Prostate gland (tissue), 2 donors: ENCODE results near the gene TRMT1.

Experiments
- POLR2A ChIP-seq: fragments of 450-650 bp; IDR thresholded peaks from one replicate; pipeline ENCODE4 v1.6.1; 2016; ENCODE audit warnings: antibody characterized with exemption, mild to moderate bottlenecking
- POLR2AphosphoS5 ChIP-seq: sonication (generic); formaldehyde crosslinking; IDR thresholded peaks from one replicate; pipeline ENCODE4 v1.6.1; 2017; ENCODE audit warnings: antibody characterized with exemption
- TF ChIP-seq, protein P1 (sequence below), 4 experiments: fragments of 200-600 bp in 2 of 4; fragments of 450-650 bp in 2 of 4; sonication (generic) in 2 of 4; IDR thresholded peaks; 1 replicate in 3 of 4; 2 replicates in 1 of 4; pipeline ENCODE4 v1.5.1; 2016 to 2019; ENCODE audit warnings: antibody characterized with exemption in 4 of 4, mild to moderate bottlenecking in 2 of 4, moderate library complexity in 2 of 4

GRCh38 chr19:13109361-13110098 lies 7.0 kb downstream of the TRMT1 start:
- TF ChIP-seq, protein P1, sequence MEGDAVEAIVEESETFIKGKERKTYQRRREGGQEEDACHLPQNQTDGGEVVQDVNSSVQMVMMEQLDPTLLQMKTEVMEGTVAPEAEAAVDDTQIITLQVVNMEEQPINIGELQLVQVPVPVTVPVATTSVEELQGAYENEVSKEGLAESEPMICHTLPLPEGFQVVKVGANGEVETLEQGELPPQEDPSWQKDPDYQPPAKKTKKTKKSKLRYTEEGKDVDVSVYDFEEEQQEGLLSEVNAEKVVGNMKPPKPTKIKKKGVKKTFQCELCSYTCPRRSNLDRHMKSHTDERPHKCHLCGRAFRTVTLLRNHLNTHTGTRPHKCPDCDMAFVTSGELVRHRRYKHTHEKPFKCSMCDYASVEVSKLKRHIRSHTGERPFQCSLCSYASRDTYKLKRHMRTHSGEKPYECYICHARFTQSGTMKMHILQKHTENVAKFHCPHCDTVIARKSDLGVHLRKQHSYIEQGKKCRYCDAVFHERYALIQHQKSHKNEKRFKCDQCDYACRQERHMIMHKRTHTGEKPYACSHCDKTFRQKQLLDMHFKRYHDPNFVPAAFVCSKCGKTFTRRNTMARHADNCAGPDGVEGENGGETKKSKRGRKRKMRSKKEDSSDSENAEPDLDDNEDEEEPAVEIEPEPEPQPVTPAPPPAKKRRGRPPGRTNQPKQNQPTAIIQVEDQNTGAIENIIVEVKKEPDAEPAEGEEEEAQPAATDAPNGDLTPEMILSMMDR (IDR thresholded peaks at IDR 0.05) = no peak
- no peak for TF ChIP-seq POLR2A
- no peak for TF ChIP-seq POLR2AphosphoS5
